Measurements from ENCODE around the gene TCAF1. TPM values are rescaled to one million over a fixed set of nuclear protein-coding genes. Genes with fewer than 3 reads are reported as not detected.

Gene TCAF1
- total RNA-seq, 4 donors from 2014 or later = 55.2 to 70.0 (median 58.8) TPM

DNA sequence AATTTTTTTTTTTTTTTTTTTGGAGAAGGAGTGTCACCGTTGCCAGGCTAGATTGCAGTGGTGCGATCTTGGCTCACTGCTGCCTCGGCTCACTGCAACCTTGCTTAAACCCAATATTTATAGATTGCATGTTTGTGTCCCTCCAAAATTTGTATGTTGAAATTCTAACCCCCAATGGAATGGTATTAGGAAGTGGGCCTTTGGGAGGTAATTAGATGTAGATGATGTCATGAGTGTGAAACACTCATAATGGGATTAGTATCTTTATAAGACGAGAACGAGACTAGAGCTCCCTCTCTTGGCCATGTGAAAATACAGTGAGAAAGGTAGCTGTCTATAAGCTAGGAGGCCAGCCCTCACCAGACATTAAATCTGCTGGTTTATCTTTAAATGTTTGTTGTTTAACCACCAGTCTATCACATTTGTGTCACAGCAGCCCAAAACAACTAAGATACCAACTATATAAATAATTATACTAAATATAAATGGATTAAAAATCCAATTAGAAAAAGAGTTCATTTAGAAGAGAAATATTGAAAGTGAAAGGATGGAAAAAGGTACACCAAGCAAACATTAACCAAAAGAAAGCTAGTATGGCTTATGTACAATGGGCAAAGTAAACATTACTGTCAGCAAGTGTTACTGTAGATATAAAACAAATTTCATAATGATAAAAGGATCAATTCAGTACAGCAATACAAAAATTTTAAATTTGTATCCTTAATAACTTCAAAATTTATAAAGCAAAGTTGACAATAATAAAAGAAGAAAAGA, 9.3 kb downstream of the TCAF1 start:
- Histone ChIP-seq H3K36me3 (no peaks in the 10 kb centered on the region), H3K4me1 (no peaks in the 10 kb centered on the region), H3K27me3 (no peaks in the 10 kb centered on the region), H3K27ac (no peak overlapping the region), H3K4me3 (replicated peaks in 1 of 3) (no peak overlapping the region), H3K9me3 (no peaks in the 10 kb centered on the region)
- TF ChIP-seq POLR2A (IDR thresholded peaks at IDR 0.05) (no peak), CTCF (IDR thresholded peaks at IDR 0.05) (no peak)
- WGBS, 2 donors = 89 to 91% methylated on average over 5 of the region's 5 CpGs
- intact Hi-C loops (cut with DNase I) = no loop called here
- DNase-seq = no peak

GRCh38 chr7:143891457-143891856, 10.5 kb downstream of the TCAF1 start:
- no peak for DNase-seq
- H3K36me3 ChIP-seq = no peaks in the 10 kb centered on the region
- H3K4me1 ChIP-seq = peaks cover 0 to 3% of the 10 kb centered on the region in 2 donors
- H3K27ac ChIP-seq = no peak overlapping the region
- intact Hi-C loops (cut with DNase I) = no loop called here
- H3K27me3 ChIP-seq = no peaks in the 10 kb centered on the region
- H3K4me3 ChIP-seq (replicated peaks in 1 of 3) = no peak overlapping the region
- H3K9me3 ChIP-seq = no peaks in the 10 kb centered on the region
- TF ChIP-seq CTCF (IDR thresholded peaks at IDR 0.05) (no peak), POLR2A (IDR thresholded peaks at IDR 0.05) (no peak)
- WGBS, 2 donors = 94 to 97% methylated on average over 2 of the region's 2 CpGs

DNA sequence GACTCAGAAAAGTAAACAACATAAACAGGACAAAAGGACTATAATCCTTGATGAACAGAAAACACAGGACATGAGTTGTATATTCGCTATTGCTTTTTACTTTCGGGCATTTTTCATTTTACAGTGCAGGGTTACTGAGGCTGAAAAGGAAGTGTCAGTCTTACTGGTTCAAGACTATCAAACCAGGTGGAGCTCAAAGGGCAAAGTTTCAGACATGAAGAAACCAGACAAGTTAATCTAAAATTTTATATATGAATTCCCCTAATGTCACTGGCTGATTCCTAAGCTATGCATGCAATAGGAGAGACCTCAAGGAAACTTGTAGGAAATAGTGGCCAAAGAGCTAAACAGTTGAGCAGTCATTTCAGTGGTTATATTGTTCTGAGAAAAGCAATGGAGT, 11.4 kb downstream of the TCAF1 start:
- 97 to 98% methylated on average over 2 of the region's 2 CpGs for WGBS, 2 donors
- no peak for DNase-seq
- Histone ChIP-seq H3K36me3 (no peaks in the 10 kb centered on the region), H3K4me3 (replicated peaks in 1 of 3) (no peak overlapping the region), H3K9me3 (no peaks in the 10 kb centered on the region), H3K27ac (no peak overlapping the region), H3K4me1 (peaks cover 4 to 8% of the 10 kb centered on the region in 2 donors), H3K27me3 (no peaks in the 10 kb centered on the region)
- intact Hi-C loops (cut with DNase I) = no loop called here
- TF ChIP-seq POLR2A (IDR thresholded peaks at IDR 0.05) = no peak
- TF ChIP-seq CTCF (IDR thresholded peaks at IDR 0.05) = no peak

DNA sequence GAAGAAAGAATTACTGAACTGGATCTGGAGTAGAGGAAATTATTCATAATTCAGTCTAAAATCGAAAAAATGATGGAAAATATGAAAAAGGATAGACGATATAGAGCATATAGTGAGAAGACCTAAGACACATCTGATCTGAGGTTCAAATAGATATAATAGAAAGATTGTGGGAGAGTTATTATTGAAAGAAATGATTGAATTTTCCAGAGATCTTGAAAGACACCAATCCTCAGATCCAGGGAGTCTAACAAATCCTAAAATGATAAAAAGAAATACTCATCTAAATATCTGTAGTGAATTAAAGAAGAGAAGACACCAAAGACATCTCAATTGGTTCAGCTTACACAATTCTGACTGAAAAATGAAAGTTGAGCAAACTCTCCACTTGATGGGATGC, 12.9 kb downstream of the TCAF1 start:
- TF ChIP-seq POLR2A (IDR thresholded peaks at IDR 0.05) = no peak
- TF ChIP-seq CTCF (IDR thresholded peaks at IDR 0.05) = no peak
- DNase-seq = no peak
- WGBS, 2 donors = 94 to 98% methylated on average over 2 of the region's 2 CpGs
- intact Hi-C loops (cut with DNase I) = no loop called here
- Histone ChIP-seq H3K4me3 (replicated peaks in 1 of 3) (no peak overlapping the region), H3K27ac (no peak overlapping the region), H3K27me3 (no peaks in the 10 kb centered on the region), H3K9me3 (no peaks in the 10 kb centered on the region), H3K4me1 (peaks cover 4 to 15% of the 10 kb centered on the region in 2 donors), H3K36me3 (no peaks in the 10 kb centered on the region)

DNA sequence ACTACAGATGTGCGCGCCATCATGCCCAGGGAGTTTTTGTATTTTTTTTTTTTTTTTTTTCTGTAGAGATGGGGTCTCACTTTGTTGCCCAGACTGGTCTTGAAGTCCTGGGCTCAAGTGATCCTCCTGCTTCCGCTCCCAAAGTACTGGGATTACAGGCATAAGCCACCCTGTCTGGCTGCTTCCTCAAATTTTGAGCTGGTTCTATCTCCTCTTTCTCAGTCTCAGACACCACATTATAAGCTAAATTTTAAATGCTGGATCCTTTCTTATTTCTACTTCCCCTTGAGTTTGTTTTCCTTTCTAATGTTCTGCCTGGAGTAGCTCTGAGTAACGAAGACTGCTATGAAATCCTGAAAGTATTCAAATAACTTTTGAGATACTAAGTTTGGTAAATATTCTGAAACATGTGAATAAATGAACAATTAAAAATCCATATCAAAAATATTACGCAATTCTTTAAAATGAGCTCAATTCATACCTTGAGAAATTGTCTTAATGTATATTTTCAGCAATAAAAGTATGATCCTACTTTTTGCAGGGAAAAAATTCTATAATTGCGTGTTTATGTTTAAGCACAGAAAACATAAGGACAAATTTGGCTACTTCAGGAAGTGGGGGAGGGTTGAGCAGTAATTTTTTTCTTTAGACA, 15.0 kb downstream of the TCAF1 start:
- Histone ChIP-seq H3K4me3 (replicated peaks in 1 of 3) (no peak overlapping the region), H3K36me3 (no peaks in the 10 kb centered on the region), H3K9me3 (no peaks in the 10 kb centered on the region), H3K27ac (peak overlapping the region in 1 of 3 donors; percentile 3), H3K4me1 (peaks cover 4 to 15% of the 10 kb centered on the region in 2 donors), H3K27me3 (no peaks in the 10 kb centered on the region)
- 92 to 94% methylated on average over 6 of the region's 6 CpGs for WGBS, 2 donors
- intact Hi-C loops (cut with DNase I) = no loop called here
- no peak for TF ChIP-seq POLR2A (IDR thresholded peaks at IDR 0.05)
- no peak for TF ChIP-seq CTCF (IDR thresholded peaks at IDR 0.05)
- DNase-seq = no peak
